ENCODE measurements around the gene ALG14.
"Not testable (repeated sequence)": the region's sequence is repeated elsewhere in the genome, so short reads cannot be mapped to it uniquely, and the experiment has no call there.

The ALG14 gene

DNA sequence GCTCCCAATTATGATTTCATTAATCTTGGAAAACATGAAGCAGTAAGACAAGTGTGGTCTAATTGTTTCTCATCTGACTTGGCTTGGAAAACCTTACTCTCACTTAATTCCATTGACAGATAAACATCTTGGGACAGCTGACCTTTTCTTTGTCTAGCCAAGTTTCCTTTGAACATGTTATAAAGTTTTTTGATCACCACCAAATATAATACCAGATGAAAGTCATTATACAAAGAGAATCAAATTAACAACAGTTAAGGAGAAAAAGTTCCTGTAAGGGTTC lies 50.2 kb downstream of the ALG14 start:
- Histone ChIP-seq H3K79me2 (ENCODE audit: low read length) (no peaks in the 10 kb centered on the region), H2AFZ (ENCODE audit: low read depth, low read length) (no peak overlapping the region), H3K4me1 (ENCODE audit: low read length) (no peaks in the 10 kb centered on the region), H3K4me3 (ENCODE audit: low read length) (no peak overlapping the region), H3K27ac (ENCODE audit: low read length) (no peak overlapping the region), H3K36me3 (replicated peaks; ENCODE audit: low read depth, low read length) (no peaks in the 10 kb centered on the region), H3K4me2 (ENCODE audit: low read length) (no peak overlapping the region), H3K9ac (ENCODE audit: low read length) (no peak overlapping the region), H3K27me3 (ENCODE audit: low read depth, low read length) (no peaks in the 10 kb centered on the region), H4K20me1 (ENCODE audit: insufficient read depth, low read length) (no peaks in the 10 kb centered on the region), H3K9me3 (ENCODE audit: insufficient read depth, low read length) (no peaks in the 10 kb centered on the region)
- TF ChIP-seq, protein P1, sequence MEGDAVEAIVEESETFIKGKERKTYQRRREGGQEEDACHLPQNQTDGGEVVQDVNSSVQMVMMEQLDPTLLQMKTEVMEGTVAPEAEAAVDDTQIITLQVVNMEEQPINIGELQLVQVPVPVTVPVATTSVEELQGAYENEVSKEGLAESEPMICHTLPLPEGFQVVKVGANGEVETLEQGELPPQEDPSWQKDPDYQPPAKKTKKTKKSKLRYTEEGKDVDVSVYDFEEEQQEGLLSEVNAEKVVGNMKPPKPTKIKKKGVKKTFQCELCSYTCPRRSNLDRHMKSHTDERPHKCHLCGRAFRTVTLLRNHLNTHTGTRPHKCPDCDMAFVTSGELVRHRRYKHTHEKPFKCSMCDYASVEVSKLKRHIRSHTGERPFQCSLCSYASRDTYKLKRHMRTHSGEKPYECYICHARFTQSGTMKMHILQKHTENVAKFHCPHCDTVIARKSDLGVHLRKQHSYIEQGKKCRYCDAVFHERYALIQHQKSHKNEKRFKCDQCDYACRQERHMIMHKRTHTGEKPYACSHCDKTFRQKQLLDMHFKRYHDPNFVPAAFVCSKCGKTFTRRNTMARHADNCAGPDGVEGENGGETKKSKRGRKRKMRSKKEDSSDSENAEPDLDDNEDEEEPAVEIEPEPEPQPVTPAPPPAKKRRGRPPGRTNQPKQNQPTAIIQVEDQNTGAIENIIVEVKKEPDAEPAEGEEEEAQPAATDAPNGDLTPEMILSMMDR (IDR thresholded peaks at IDR 0.05; ENCODE audit: low read depth, low read length): no peak
- TF ChIP-seq EZH2phosphoT487 (IDR thresholded peaks at IDR 0.05; ENCODE audit: low read depth): no peak

DNA sequence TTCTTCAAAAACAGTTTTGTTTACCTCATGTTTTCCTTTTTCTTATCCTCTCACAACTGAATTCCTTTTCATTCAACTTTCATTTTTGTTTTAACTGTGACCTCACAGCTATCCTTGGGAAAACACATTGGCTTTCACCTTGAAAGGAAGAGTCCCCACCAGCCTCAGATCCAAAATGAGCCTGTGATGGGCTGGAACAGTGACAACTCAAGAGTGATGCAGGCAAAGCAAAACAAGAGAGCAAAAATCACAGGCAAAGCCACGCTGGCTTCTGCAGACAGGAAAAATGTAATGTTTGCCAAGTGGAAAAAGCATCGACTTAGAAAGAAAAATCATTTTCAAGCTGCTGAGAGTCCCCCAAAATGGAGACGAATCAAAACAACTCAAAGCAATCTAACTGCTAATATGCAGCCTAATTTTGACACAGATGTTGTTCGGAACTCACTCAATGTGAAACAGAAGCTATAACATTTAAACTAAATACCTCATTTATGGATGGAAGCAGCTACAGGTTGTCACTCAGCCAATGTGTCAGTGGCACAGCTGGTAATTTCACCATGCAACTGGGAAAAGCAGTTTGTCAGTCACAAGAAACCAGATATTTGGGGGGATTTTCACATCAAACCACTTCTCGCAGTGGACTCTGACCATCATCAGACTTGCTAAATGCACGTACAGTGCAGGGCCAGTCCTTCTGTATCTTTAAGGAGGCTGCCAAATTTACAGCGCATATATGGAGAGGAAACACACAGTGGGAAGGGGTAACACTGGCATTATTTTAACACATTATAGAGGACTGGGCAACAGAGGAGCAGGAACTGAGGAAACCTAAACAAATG lies 50.7 kb downstream of the ALG14 start:
- Histone ChIP-seq H2AFZ (ENCODE audit: low read depth, low read length) (no peak overlapping the region), H3K27me3 (ENCODE audit: low read depth, low read length) (no peaks in the 10 kb centered on the region), H3K9me3 (ENCODE audit: insufficient read depth, low read length) (no peaks in the 10 kb centered on the region), H3K4me2 (ENCODE audit: low read length) (no peak overlapping the region), H3K36me3 (replicated peaks; ENCODE audit: low read depth, low read length) (no peaks in the 10 kb centered on the region), H3K4me3 (ENCODE audit: low read length) (no peak overlapping the region), H3K27ac (ENCODE audit: low read length) (no peak overlapping the region), H3K4me1 (ENCODE audit: low read length) (no peaks in the 10 kb centered on the region), H3K79me2 (ENCODE audit: low read length) (no peaks in the 10 kb centered on the region), H3K9ac (ENCODE audit: low read length) (no peak overlapping the region), H4K20me1 (ENCODE audit: insufficient read depth, low read length) (no peaks in the 10 kb centered on the region)
- TF ChIP-seq EZH2phosphoT487 (IDR thresholded peaks at IDR 0.05; ENCODE audit: low read depth): no peak
- TF ChIP-seq, protein P1 (IDR thresholded peaks at IDR 0.05; ENCODE audit: low read depth, low read length): no peak

DNA sequence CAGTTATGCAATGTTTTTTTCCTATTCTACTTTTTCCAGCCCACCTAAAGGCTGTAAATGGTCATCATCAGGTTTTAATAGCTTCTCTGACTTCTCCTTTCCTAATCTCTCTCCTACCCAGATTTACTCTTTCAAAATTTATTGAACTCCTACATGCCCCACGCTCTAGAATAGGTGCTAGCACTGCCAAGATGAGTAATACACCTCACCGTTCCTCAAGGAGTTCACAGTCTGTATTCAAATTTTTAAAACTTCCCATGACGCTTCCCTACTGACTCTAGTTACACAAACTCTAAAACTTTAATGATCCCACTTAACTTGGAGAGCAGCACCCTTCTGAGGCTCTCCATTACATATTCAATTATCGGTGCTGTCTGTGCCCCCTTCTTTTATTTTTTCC lies 51.6 kb downstream of the ALG14 start:
- Histone ChIP-seq H3K4me2 (ENCODE audit: low read length) (no peak overlapping the region), H3K79me2 (ENCODE audit: low read length) (no peaks in the 10 kb centered on the region), H3K9ac (ENCODE audit: low read length) (no peak overlapping the region), H3K27me3 (ENCODE audit: low read depth, low read length) (no peaks in the 10 kb centered on the region), H3K36me3 (replicated peaks; ENCODE audit: low read depth, low read length) (no peaks in the 10 kb centered on the region), H3K4me3 (ENCODE audit: low read length) (no peak overlapping the region), H3K27ac (ENCODE audit: low read length) (no peak overlapping the region), H4K20me1 (ENCODE audit: insufficient read depth, low read length) (no peaks in the 10 kb centered on the region), H3K9me3 (ENCODE audit: insufficient read depth, low read length) (no peaks in the 10 kb centered on the region), H3K4me1 (ENCODE audit: low read length) (no peaks in the 10 kb centered on the region), H2AFZ (ENCODE audit: low read depth, low read length) (no peak overlapping the region)
- TF ChIP-seq EZH2phosphoT487 (IDR thresholded peaks at IDR 0.05; ENCODE audit: low read depth): no peak
- TF ChIP-seq, protein P1 (IDR thresholded peaks at IDR 0.05; ENCODE audit: low read depth, low read length): no peak

DNA sequence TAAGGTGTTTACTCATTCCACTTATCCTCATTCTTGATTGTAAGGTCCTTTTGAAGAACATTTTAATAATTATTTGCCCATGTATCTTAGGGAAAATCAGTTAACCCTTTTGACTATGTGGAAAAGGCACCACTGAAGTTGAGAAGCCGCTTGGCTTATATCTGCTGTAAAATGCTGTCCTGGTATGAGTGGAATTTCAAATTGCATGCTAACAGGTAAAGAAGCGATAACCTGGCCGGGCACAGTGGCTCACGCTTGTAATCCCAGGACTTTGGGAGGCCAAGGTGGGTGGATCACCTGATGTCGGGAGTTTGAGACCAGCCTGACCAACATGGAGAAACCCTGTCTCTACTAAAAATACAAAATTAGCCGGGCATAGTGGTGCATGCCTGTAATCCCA lies 53.3 kb downstream of the ALG14 start:
- not testable (repeated sequence) for H3K9ac ChIP-seq (ENCODE audit: low read length); H3K9me3 ChIP-seq (ENCODE audit: insufficient read depth, low read length); H3K4me1 ChIP-seq (ENCODE audit: low read length); H3K79me2 ChIP-seq (ENCODE audit: low read length); H3K4me3 ChIP-seq (ENCODE audit: low read length); H3K27me3 ChIP-seq (ENCODE audit: low read depth, low read length); H4K20me1 ChIP-seq (ENCODE audit: insufficient read depth, low read length); H3K4me2 ChIP-seq (ENCODE audit: low read length); H2AFZ ChIP-seq (ENCODE audit: low read depth, low read length); H3K36me3 ChIP-seq (replicated peaks; ENCODE audit: low read depth, low read length); H3K27ac ChIP-seq (ENCODE audit: low read length)
